Coronary artery (tissue), 2 donors: Measurements from ENCODE around the gene SLIT3.

Experiments
- DNase-seq: peaks from one replicate; pipeline ENCODE4 v3.0.0-alpha.2; 2017; ENCODE audit warnings: low spot score
- H3K27ac ChIP-seq, 2 donors: fragments of 200-600 bp; sonication (generic); one replicate each; pipeline ENCODE4 v1.5.1; 2016 to 2019
- H3K4me3 ChIP-seq: fragments of 200-600 bp; sonication (generic); 2 replicates; pipeline ENCODE4 v1.5.1; 2016; ENCODE audit warnings: mild to moderate bottlenecking, moderate library complexity
- CTCF ChIP-seq: fragments of 200-600 bp; sonication (generic); IDR thresholded peaks from one replicate; pipeline ENCODE4 v1.5.1; 2019; ENCODE audit warnings: antibody characterized with exemption

Gene SLIT3

GRCh38 chr5:169081000-169081724 is 219.8 kb downstream of the SLIT3 start:
- DNase-seq = no peak
- Histone ChIP-seq H3K4me3 (no peak overlapping the region), H3K27ac (no peak overlapping the region)
- no peak for TF ChIP-seq CTCF

GRCh38 chr5:169080448-169080911 is 220.5 kb downstream of the SLIT3 start:
- no peak overlapping the region for H3K27ac ChIP-seq
- no peak for DNase-seq
- H3K4me3 ChIP-seq = no peak overlapping the region
- no peak for TF ChIP-seq CTCF

GRCh38 chr5:169079697-169080096 is 221.2 kb downstream of the SLIT3 start:
- Histone ChIP-seq H3K4me3 (no peak overlapping the region), H3K27ac (no peak overlapping the region)
- no peak for DNase-seq
- TF ChIP-seq CTCF = no peak

GRCh38 chr5:169074839-169075238 is 226.1 kb downstream of the SLIT3 start:
- TF ChIP-seq CTCF = no peak
- Histone ChIP-seq H3K4me3 (no peak overlapping the region), H3K27ac (no peak overlapping the region)
- no peak for DNase-seq

- DNase-seq = no peak
- no peak overlapping the region for H3K27ac ChIP-seq
- H3K4me3 ChIP-seq = no peak overlapping the region
- no peak for TF ChIP-seq CTCF
Measured at GRCh38 chr5:169072233-169072632, 228.7 kb downstream of the SLIT3 start.

GRCh38 chr5:169070413-169070812 is 230.5 kb downstream of the SLIT3 start:
- DNase-seq = no peak
- peak overlapping the region in 1 of 2 donors; percentile 46 for H3K27ac ChIP-seq
- TF ChIP-seq CTCF = no peak
- H3K4me3 ChIP-seq = no peak overlapping the region

GRCh38 chr5:169067751-169068173 is 233.2 kb downstream of the SLIT3 start:
- peak overlapping the region; percentile 54 to 83 for H3K27ac ChIP-seq
- H3K4me3 ChIP-seq = no peak overlapping the region
- peak; percentile 78 for DNase-seq
- no peak for TF ChIP-seq CTCF
